GM08714 (cell line): Measurements from ENCODE around the gene NF1.
"Not testable (repeated sequence)": the region's sequence is repeated elsewhere in the genome, so short reads cannot be mapped to it uniquely, and the experiment has no call there.

ENCODE experiments used
- H3K4me3 ChIP-seq: fragments of 200-500 bp; sonication (Bioruptor generic); 2 replicates; pipeline ENCODE4 v1.5.1; 2014; ENCODE audit warnings: mild to moderate bottlenecking, low read length, inconsistent platforms
- ZNF274 ChIP-seq: IDR thresholded peaks from 2 replicates; pipeline ENCODE4 v1.6.1; 2012; ENCODE audit warnings: mild to moderate bottlenecking, low read depth, low read length

NF1 gene

DNA sequence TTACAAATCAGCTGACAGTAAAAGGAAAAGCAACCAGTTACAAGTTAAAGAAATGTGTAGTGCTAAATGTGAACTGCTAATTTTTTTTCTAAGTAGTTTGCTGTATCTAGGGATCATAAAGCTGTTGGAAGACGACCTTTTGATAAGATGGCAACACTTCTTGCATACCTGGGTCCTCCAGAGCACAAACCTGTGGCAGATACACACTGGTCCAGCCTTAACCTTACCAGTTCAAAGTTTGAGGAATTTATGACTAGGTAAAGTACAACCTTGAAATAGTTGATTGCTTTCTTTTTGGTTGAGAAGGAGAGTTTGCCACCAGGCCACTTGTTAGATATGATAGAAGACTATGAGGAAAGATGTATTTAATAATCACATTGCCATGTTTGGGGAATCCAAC lies 166.8 kb downstream of the NF1 start:
- no peak for TF ChIP-seq ZNF274
- H3K4me3 ChIP-seq: no peak overlapping the region

- H3K4me3 ChIP-seq: not testable (repeated sequence)
Measured at GRCh38 chr17:31262923-31263322, 168.1 kb downstream of the NF1 start.

DNA sequence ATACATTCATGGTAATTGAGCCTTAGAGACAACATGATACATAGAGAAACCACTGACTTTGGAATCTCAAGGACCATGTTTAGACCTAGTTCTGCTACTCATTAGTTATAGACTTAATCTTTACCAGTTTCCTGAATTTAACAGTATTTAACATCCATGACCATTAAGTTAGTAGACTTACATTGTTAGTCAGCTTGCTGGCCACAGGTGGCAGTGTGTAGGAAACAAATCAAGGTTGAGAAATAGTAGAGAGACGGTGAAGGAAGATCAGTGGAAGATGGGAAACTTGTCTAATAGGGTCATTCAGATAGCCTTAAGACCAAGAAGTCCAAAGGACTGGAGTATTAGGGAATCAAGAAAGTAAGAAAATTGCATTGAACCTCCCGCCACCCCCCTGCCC lies 171.3 kb downstream of the NF1 start:
- H3K4me3 ChIP-seq: no peak overlapping the region
- TF ChIP-seq ZNF274: no peak

- no peak for TF ChIP-seq ZNF274
- no peak overlapping the region for H3K4me3 ChIP-seq
Measured at GRCh38 chr17:31269036-31269577, 174.3 kb downstream of the NF1 start.

DNA sequence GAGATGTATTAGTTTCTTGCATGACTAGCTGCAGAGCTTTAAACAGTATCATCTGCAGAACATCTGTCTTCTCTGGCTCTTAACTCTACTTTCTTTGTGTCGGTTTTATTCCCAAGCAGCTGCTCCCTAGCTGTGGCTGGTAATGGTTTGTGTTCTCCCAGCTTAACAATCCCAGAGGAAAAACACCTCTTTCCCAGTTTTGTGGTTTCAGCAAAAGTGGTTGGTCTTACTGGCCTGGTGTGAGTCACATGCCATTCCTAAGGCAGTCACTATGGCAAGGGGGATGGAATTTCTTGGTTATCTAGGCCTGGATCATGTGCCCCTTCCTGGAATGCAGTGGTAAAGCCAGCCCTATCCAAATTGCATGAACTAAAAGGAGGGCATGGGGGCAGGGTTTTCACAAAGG lies 174.8 kb downstream of the NF1 start:
- no peak for TF ChIP-seq ZNF274

DNA sequence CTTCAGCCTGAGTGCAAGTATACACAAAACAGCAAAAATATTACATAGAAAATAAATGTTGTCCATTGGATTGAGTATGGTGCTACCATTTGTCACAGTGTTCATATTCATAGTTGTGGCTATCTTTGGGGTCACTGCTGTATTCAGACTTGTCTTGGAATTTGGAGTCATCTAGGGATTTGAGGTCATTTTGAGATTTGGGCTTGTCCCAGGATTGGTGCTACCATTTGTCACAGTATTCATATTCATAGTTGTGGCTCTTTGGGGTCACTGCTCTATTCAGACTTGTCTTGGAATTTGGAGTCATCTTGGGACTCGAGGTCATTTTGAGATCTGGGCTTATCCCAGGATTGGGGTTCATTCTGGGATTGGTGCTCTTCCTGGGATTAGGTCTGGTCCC lies 177.5 kb downstream of the NF1 start:
- H3K4me3 ChIP-seq: no peak overlapping the region
- no peak for TF ChIP-seq ZNF274

More for the DNA sequence above, 174.8 kb downstream of the NF1 start:
- H3K4me3 ChIP-seq: no peak overlapping the region

- no peak for TF ChIP-seq ZNF274
- no peak overlapping the region for H3K4me3 ChIP-seq
Measured at GRCh38 chr17:31272803-31273202, 178.0 kb downstream of the NF1 start.

- no peak for TF ChIP-seq ZNF274
- no peak overlapping the region for H3K4me3 ChIP-seq
Measured at GRCh38 chr17:31273516-31273915, 178.7 kb downstream of the NF1 start.

GRCh38 chr17:31274252-31274651 lies 179.5 kb downstream of the NF1 start:
- TF ChIP-seq ZNF274: no peak
- no peak overlapping the region for H3K4me3 ChIP-seq

DNA sequence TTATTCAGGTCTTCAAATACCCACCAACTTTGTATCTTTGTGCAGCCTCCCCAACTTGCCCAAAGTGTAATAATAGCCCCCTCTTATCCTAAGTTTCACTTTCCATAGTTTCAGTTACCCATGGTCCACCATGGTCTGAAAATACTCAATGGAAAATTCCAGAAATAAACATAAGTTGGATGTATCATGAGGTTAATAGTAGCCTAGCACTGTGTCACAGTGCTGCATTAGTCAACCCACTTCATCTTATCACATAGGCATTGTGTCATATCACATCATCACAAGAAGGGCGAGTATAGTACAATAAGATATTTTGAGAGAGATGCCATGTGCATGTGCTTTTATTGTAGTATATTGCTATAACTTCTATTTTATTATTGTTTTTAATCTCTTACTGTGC lies 180.3 kb downstream of the NF1 start:
- H3K4me3 ChIP-seq: no peak overlapping the region
- no peak for TF ChIP-seq ZNF274

DNA sequence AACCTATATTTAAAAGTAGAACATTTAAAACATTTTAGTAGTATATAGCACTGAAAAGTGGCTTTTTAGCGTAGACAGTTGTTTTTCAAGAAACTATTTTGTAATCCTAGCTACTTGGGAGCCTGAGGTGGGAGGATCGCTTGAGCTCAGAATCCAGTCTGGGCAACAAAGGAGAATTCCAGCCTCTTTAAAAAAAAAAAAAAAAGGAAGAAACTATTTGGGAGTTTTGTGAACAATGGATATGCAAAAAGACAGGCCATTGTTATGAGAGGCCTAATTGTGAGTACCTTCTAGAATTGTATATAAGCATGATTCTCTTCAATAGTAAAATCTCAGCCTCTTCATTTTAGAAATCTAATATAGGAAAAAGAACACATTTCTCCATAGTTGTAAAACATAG lies 184.6 kb downstream of the NF1 start:
- no peak for TF ChIP-seq ZNF274
- no peak overlapping the region for H3K4me3 ChIP-seq

DNA sequence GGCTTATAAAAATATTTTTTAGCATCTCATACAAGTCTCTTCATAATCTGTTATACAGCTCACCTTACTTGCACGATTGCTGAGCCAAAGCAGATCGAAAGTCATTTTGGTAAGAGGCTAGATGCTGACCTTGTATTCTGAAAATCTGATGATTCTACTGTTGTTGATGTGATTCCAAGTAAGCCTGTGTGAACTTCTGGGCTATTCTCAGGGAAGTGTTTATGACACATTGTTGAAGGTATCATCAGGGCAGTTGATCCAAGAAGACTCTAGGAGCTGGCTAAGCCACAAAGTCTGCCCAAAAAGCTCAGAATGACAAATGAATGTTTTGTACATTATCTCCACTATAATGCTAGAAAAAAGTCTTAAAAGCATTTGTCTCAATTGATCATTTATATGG lies 186.3 kb downstream of the NF1 start:
- H3K4me3 ChIP-seq: no peak overlapping the region
- no peak for TF ChIP-seq ZNF274

DNA sequence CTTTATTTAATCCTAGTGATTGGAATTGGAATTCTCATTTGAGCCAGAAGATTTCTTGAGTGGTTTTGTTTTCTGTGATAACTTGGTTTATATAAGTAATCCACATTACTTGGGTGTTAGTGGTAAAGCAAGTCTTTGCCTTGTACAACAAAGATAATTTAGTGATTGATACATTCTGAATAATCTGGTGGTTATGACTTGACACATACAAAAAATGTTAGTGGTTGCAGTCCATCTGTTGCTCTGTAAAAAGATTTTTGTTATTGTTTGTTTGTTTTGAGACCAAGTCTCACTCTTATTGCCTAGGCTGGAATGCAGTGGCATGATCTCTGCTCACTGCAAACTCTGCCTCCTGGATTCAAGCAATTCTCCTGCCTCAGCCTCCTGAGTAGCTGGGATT lies 189.1 kb downstream of the NF1 start:
- no peak overlapping the region for H3K4me3 ChIP-seq
- no peak for TF ChIP-seq ZNF274

DNA sequence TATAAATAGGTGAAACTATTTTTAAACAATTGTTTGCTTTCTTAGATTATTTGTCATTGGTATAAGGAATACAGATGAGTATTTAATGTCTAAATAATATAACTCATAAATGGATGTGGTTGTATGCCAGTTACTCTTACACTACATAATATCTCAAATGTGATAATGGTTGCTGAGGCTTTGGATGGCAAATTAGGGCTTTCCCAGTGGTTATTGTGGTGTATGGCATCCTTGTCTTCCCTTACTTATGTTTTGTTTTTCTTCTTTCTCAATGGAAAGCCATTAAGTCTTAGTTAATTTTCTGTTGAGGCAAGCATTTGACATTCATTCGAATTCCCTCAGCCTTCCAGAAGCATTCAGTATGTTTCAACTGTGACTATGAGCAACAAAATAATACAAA lies 191.8 kb downstream of the NF1 start:
- no peak for TF ChIP-seq ZNF274
- H3K4me3 ChIP-seq: no peak overlapping the region

GRCh38 chr17:31287932-31288331 lies 193.2 kb downstream of the NF1 start:
- H3K4me3 ChIP-seq: not testable (repeated sequence)

GRCh38 chr17:31289790-31290189 lies 195.0 kb downstream of the NF1 start:
- TF ChIP-seq ZNF274: no peak

DNA sequence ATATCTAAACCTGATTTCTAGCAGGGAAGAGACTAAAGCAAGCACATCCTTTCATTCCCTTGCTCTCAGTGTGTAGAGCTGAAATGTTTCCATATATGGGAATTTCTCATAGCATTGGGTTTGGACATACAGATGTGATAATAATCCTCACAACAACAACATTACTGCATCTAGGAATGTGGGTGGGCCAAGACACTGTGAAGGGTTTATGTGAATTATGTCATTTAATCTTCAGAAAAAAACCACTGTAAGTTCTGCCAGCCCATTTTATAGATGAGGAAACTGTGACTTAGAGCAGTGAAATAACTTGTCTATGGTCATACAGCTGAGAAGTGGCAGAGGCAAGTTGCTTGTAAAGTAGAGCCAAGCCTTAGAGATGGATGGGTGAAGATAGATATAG lies 197.0 kb downstream of the NF1 start:
- TF ChIP-seq ZNF274: no peak

More at GRCh38 chr17:31289790-31290189, 195.0 kb downstream of the NF1 start:
- no peak overlapping the region for H3K4me3 ChIP-seq

More for the DNA sequence above, 197.0 kb downstream of the NF1 start:
- H3K4me3 ChIP-seq: no peak overlapping the region
